Measurements from ENCODE around the gene TRMT44. TPM values are rescaled to one million over a fixed set of nuclear protein-coding genes. Genes with fewer than 3 reads are reported as not detected.
"Not testable (repeated sequence)": the region's sequence is repeated elsewhere in the genome, so short reads cannot be mapped to it uniquely, and the experiment has no call there.

TRMT44 gene
- total RNA-seq, 1 experiment from 2014 or later, result 22.9 TPM

GRCh38 chr4:8404791-8405515 lies 35.6 kb upstream of the TRMT44 start:
- Histone ChIP-seq H3K9me3 (ENCODE audit: low read depth, low read length, poor library complexity, severe bottlenecking) (no peaks in the 10 kb centered on the region), H3K4me1 (ENCODE audit: insufficient read depth, low read length, poor library complexity, severe bottlenecking) (no peaks in the 10 kb centered on the region), H3K27me3 (replicated peaks; ENCODE audit: insufficient read depth, low read depth, low read length, poor library complexity) (no peaks in the 10 kb centered on the region), H3K36me3 (ENCODE audit: insufficient read depth, low read length, poor library complexity, severe bottlenecking) (no peaks in the 10 kb centered on the region), H3K4me3 (ENCODE audit: low read depth, low read length, poor library complexity, severe bottlenecking) (no peak overlapping the region), H3K27ac (ENCODE audit: low read depth, low read length, poor library complexity, severe bottlenecking) (no peak overlapping the region)
- intact Hi-C loops (cut with micrococcal nuclease; ENCODE audit: unreplicated experiment), result loop anchor here (10.0 kb wide), 1 partner anchor 130 kb away; no protein-coding TSS in a partner anchor
- BruUV-seq (replicated peaks), result no TSS peak
- no peak for DNase-seq (ENCODE audit: low spot score)
- CTCF ChIA-PET, result no interaction called here
- POLR2A ChIA-PET (ENCODE audit: low non-redundant PET), result no interaction called here
- TF ChIP-seq CTCF (conservative IDR thresholded peaks at IDR 0.05; ENCODE audit: low read depth, low read length) (no peak), EZH2 (IDR thresholded peaks at IDR 0.05; ENCODE audit: borderline replicate concordance, low read depth, low read length, poor library complexity, severe bottlenecking) (no peak)

- intact Hi-C loops (cut with micrococcal nuclease; ENCODE audit: unreplicated experiment), result loop anchor here (10.0 kb wide), 1 partner anchor 131 kb away; no protein-coding TSS in a partner anchor
- no peaks in the 10 kb centered on the region for H3K4me1 ChIP-seq (ENCODE audit: insufficient read depth, low read length, poor library complexity, severe bottlenecking)
- no peaks in the 10 kb centered on the region for H3K36me3 ChIP-seq (ENCODE audit: insufficient read depth, low read length, poor library complexity, severe bottlenecking)
- no peak overlapping the region for H3K4me3 ChIP-seq (ENCODE audit: low read depth, low read length, poor library complexity, severe bottlenecking)
- no peak for DNase-seq (ENCODE audit: low spot score)
- CTCF ChIA-PET, result no interaction called here
- no peak for TF ChIP-seq EZH2 (IDR thresholded peaks at IDR 0.05; ENCODE audit: borderline replicate concordance, low read depth, low read length, poor library complexity, severe bottlenecking)
- TF ChIP-seq CTCF (conservative IDR thresholded peaks at IDR 0.05; ENCODE audit: low read depth, low read length), result no peak
- no peak overlapping the region for H3K27ac ChIP-seq (ENCODE audit: low read depth, low read length, poor library complexity, severe bottlenecking)
- no TSS peak for BruUV-seq (replicated peaks)
- no peaks in the 10 kb centered on the region for H3K9me3 ChIP-seq (ENCODE audit: low read depth, low read length, poor library complexity, severe bottlenecking)
- no peaks in the 10 kb centered on the region for H3K27me3 ChIP-seq (replicated peaks; ENCODE audit: insufficient read depth, low read depth, low read length, poor library complexity)
- POLR2A ChIA-PET (ENCODE audit: low non-redundant PET), result no interaction called here
Measured at GRCh38 chr4:8405516-8405875, 35.1 kb upstream of the TRMT44 start.

GRCh38 chr4:8406887-8407286 lies 33.7 kb upstream of the TRMT44 start:
- intact Hi-C loops (cut with micrococcal nuclease; ENCODE audit: unreplicated experiment), result loop anchor here (10.0 kb wide), 1 partner anchor 132 kb away; no protein-coding TSS in a partner anchor

More at GRCh38 chr4:8406887-8407286, 33.7 kb upstream of the TRMT44 start:
- H3K9me3 ChIP-seq (ENCODE audit: low read depth, low read length, poor library complexity, severe bottlenecking); H3K27ac ChIP-seq (ENCODE audit: low read depth, low read length, poor library complexity, severe bottlenecking); BruUV-seq (replicated peaks); H3K36me3 ChIP-seq (ENCODE audit: insufficient read depth, low read length, poor library complexity, severe bottlenecking); H3K27me3 ChIP-seq (replicated peaks; ENCODE audit: insufficient read depth, low read depth, low read length, poor library complexity); H3K4me3 ChIP-seq (ENCODE audit: low read depth, low read length, poor library complexity, severe bottlenecking); H3K4me1 ChIP-seq (ENCODE audit: insufficient read depth, low read length, poor library complexity, severe bottlenecking); POLR2A ChIA-PET (ENCODE audit: low non-redundant PET): not testable (repeated sequence)
- peak; percentile 11 for DNase-seq (ENCODE audit: low spot score)
- peak; percentile 35 for TF ChIP-seq CTCF (conservative IDR thresholded peaks at IDR 0.05; ENCODE audit: low read depth, low read length)
- CTCF ChIA-PET, result interaction anchor here (1.4 kb wide), 1 partner anchor 230 kb away, joined by 3 read pairs; no protein-coding TSS in a partner anchor

Data from A673 (cell line).